ENCODE results near the gene LETMD1. TPM values are rescaled to one million over a fixed set of nuclear protein-coding genes. Genes with fewer than 3 reads are reported as not detected.

The LETMD1 gene
- total and polyA plus RNA-seq, 2 donors (not counting 3 experiments of a cell fraction or from before 2014, with no cell fraction given): 38.9 to 47.7 TPM

DNA sequence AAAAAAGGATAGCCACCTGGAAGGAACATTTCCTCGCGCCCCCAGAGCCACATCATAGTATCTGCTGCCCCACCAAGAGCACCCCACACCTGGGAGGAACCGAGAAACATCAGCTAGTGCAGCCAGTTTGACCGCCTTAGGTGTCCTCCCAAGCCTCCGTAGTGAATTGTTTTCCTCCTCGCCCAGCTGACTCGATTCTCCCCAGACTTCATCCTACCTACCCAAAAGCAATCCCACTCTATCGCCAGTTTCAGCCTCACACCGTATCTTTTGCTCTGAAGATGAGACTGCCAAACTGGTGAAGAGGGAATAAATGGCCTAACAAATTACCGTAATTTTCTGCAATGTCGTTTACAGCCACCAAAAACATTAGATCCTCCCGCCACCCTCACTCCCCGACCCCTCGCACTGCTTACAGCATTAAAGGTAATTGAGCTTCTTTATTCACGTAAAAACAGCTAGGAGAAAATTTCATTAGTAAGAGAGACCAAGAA, 20.7 kb upstream of the LETMD1 start:
- Histone ChIP-seq H3K4me3 (replicated peaks in 1 of 3; ENCODE audit: insufficient read depth in 1 of 3, low read depth in 1 of 3, low read length in 3 of 3) (no peak overlapping the region), H3K4me2 (ENCODE audit: insufficient read depth, low read length) (no peak overlapping the region), H3K9ac (replicated peaks; ENCODE audit: extremely low read depth, insufficient read depth, low read length) (no peak overlapping the region), H2AFZ (ENCODE audit: low read depth, low read length) (no peak overlapping the region), H3K9me3 (replicated peaks; ENCODE audit: control insufficient read depth, insufficient read depth, low read length) (no peaks in the 10 kb centered on the region), H3K79me2 (ENCODE audit: control insufficient read depth, insufficient read depth, low read length) (peaks cover 34% of the 10 kb centered on the region), H3K27ac (ENCODE audit: insufficient read depth, low read depth, low read length) (no peak overlapping the region), H3K36me3 (ENCODE audit: control insufficient read depth in 2 of 2, extremely low read depth in 1 of 2, insufficient read depth in 2 of 2, low read length in 2 of 2) (no peaks in the 10 kb centered on the region), H3K9me1 (replicated peaks; ENCODE audit: control insufficient read depth, extremely low read depth, insufficient read depth, low read length) (no peaks in the 10 kb centered on the region), H3K4me1 (ENCODE audit: control insufficient read depth, extremely low read depth, insufficient read depth, low read length) (peaks cover 17% of the 10 kb centered on the region), H3K27me3 (ENCODE audit: control insufficient read depth in 2 of 2, insufficient read depth in 2 of 2, low read length in 2 of 2) (peaks cover 5 to 7% of the 10 kb centered on the region in 2 experiments), H4K20me1 (replicated peaks; ENCODE audit: control insufficient read depth, extremely low read depth, insufficient read depth, low read length) (no peaks in the 10 kb centered on the region)
- BruUV-seq (replicated peaks): no TSS peak
- no peak for DNase-seq (ENCODE audit: low read depth, low spot score)
- no peak for TF ChIP-seq POLR2AphosphoS5 (IDR thresholded peaks at IDR 0.05; ENCODE audit: insufficient read depth, low read depth, low read length)
- dilution Hi-C loops (cut with MboI; ENCODE audit: extremely low pct_ligation_motif_present, low sequenced_read_pairs): no loop called here
- POLR2A ChIA-PET: interaction anchor here (0.6 kb wide), 1 partner anchor 87 kb away, joined by 9 read pairs; no protein-coding TSS in a partner anchor
- CTCF ChIA-PET: interaction anchor here (0.6 to 3.4 kb wide), 15 partner anchors 16 to 314 kb away, joined by 3 to 32 read pairs (median 4); partner anchors contain the start of gene TMPRSS12
- intact Hi-C loops (cut with micrococcal nuclease): loop anchor here (2.0 to 5.0 kb wide), 2 partner anchors 40 to 103 kb away; a partner anchor contains a TSS
- no peak for FAIRE-seq

DNA sequence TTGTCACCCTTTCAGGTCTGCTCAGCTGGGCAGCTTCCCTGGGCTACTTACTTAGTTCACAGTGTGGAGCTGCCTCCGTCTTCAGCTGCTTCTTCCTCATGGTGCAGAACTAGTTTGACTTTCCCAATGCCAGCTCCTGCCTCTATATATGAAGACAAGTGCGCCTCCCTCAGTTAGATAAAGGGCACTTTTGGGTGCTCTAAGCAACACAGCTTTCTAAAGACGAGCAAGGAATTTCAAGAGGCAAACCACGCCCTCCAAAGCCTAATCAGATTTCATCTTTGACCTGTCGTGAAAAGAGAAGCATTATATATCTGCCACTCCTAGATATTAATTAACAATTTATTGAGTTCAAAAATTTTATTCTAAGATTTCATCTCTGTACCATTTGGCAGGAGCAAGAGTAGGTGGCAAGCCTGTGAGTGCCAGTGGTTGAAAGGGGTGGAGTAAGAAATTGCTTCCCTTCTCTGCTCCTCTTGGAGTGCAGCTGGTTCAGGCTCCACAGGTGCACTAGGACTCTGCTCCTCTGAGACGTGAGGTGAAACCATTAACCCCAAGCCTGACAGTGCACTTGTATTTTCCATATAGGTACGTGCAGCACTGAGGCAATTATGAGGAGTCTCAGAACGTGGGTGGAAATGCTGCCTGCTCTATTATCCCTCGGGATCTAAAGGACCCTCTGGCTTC, 19.9 kb upstream of the LETMD1 start:
- dilution Hi-C loops (cut with MboI; ENCODE audit: extremely low pct_ligation_motif_present, low sequenced_read_pairs): no loop called here
- Histone ChIP-seq H3K9ac (replicated peaks; ENCODE audit: extremely low read depth, insufficient read depth, low read length) (no peak overlapping the region), H3K36me3 (ENCODE audit: control insufficient read depth in 2 of 2, extremely low read depth in 1 of 2, insufficient read depth in 2 of 2, low read length in 2 of 2) (no peaks in the 10 kb centered on the region), H4K20me1 (replicated peaks; ENCODE audit: control insufficient read depth, extremely low read depth, insufficient read depth, low read length) (no peaks in the 10 kb centered on the region), H3K27ac (ENCODE audit: insufficient read depth, low read depth, low read length) (no peak overlapping the region), H3K9me3 (replicated peaks; ENCODE audit: control insufficient read depth, insufficient read depth, low read length) (no peaks in the 10 kb centered on the region), H3K4me2 (ENCODE audit: insufficient read depth, low read length) (no peak overlapping the region), H2AFZ (ENCODE audit: low read depth, low read length) (no peak overlapping the region), H3K79me2 (ENCODE audit: control insufficient read depth, insufficient read depth, low read length) (peaks cover 25% of the 10 kb centered on the region), H3K9me1 (replicated peaks; ENCODE audit: control insufficient read depth, extremely low read depth, insufficient read depth, low read length) (no peaks in the 10 kb centered on the region), H3K27me3 (ENCODE audit: control insufficient read depth in 2 of 2, insufficient read depth in 2 of 2, low read length in 2 of 2) (peaks cover 5 to 7% of the 10 kb centered on the region in 2 experiments), H3K4me3 (replicated peaks in 1 of 3; ENCODE audit: insufficient read depth in 1 of 3, low read depth in 1 of 3, low read length in 3 of 3) (no peak overlapping the region), H3K4me1 (ENCODE audit: control insufficient read depth, extremely low read depth, insufficient read depth, low read length) (peaks cover 17% of the 10 kb centered on the region)
- no peak for TF ChIP-seq MYC (IDR thresholded peaks at IDR 0.05; ENCODE audit: low read depth, low read length)
- TF ChIP-seq, protein P1, sequence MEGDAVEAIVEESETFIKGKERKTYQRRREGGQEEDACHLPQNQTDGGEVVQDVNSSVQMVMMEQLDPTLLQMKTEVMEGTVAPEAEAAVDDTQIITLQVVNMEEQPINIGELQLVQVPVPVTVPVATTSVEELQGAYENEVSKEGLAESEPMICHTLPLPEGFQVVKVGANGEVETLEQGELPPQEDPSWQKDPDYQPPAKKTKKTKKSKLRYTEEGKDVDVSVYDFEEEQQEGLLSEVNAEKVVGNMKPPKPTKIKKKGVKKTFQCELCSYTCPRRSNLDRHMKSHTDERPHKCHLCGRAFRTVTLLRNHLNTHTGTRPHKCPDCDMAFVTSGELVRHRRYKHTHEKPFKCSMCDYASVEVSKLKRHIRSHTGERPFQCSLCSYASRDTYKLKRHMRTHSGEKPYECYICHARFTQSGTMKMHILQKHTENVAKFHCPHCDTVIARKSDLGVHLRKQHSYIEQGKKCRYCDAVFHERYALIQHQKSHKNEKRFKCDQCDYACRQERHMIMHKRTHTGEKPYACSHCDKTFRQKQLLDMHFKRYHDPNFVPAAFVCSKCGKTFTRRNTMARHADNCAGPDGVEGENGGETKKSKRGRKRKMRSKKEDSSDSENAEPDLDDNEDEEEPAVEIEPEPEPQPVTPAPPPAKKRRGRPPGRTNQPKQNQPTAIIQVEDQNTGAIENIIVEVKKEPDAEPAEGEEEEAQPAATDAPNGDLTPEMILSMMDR (IDR thresholded peaks at IDR 0.05; ENCODE audit: extremely low read depth in 1 of 2, insufficient read depth in 1 of 2, low read depth in 1 of 2, low read length in 2 of 2): peak in 1 of 2 donors; percentile 32
- peak; percentile 27 for DNase-seq (ENCODE audit: low read depth, low spot score)
- ChIA-PET CTCF (interaction anchor here (0.6 to 3.4 kb wide), 13 partner anchors 19 to 313 kb away, joined by 3 to 32 read pairs (median 4); partner anchors contain the start of gene TMPRSS12), POLR2A (no interaction called here)
- no TSS peak for BruUV-seq (replicated peaks)
- FAIRE-seq: no peak
- intact Hi-C loops (cut with micrococcal nuclease): loop anchor here (1.0 to 5.0 kb wide), 2 partner anchors 41 to 203 kb away; no protein-coding TSS in a partner anchor

Measured in endothelial cell of umbilical vein (primary cell).